ENCODE measurements around the gene NUMA1.

The NUMA1 gene

DNA sequence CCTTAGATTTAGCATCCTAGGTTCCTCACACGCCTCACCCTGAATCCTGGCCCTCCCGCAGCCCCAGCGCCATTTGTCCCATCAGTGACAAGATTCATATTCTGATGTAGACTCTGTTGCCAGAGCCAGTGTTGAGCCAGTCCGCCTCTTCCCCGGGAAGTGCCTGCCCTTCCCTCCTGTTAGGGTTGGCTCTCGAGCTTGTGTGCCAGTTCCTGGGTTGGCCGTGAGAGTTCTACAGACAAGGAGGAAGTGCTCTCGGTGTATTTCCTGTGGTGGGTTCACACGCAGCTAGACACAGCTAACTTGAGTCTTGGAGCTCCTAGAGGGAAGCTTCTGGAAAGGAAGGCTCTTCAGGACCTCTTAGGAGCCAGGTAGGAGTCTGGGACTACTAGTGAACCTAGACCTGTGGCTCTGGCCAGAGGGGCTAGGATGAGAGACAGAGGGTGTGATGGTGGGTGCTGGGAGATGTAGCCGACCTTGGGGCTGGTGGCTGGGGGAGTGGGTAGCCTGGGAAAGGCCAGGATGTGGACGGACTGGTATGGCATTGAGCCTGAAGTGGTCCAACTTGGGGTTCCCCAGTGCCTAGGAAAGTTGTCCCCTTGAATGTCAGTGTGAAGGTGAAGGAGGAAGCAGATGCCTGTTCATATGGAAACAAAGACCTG, 81.6 kb downstream of the NUMA1 start, which contains the start of gene IL18BP:
Gene IL18BP, plus strand, starts transcription at position 261 of the 662 bp plus-strand sequence. CDS start 1,076 bp downstream, outside the sequence.
- DNase-seq: no peak

DNA sequence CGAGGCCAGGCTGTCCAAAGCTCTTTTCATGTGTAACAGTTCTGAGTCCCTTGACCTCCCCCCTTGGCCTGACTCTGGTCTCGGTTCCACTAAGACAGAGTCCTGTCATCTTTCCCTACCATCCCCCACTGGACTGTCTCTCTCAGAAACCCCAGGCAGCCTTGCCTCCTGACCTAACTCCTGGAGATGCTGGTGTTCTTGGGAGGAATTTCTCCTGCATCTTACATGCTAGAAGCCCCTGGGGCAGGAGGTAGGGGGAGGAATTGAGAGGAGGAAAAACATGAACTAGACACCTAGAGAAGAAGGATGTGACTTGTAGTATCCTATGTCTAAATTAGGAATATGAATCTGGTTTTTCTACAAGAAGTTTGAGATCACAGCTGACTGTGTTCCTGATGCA, 82.3 kb downstream of the NUMA1 start:
- no peak for DNase-seq

DNA sequence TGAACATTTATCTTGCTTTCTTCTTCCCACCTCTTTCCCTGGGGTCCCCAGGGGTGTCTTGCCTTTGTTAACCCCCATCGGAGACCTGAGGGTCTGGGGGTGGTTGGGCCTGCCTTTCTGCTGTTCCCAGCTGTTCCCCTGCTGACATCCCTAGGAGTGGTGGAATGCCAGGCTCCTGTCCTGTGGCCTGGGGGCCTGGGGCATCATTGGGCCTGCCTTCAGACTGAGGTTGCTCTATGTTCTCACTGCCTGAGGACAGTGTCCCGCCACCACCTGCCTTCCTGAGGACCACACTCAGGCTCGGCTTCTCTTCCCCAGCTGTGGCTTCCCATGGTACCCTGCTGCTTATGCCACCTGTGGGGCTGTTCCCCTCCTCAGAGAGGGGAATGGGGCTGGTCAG, 82.7 kb downstream of the NUMA1 start:
- DNase-seq: no peak

DNA sequence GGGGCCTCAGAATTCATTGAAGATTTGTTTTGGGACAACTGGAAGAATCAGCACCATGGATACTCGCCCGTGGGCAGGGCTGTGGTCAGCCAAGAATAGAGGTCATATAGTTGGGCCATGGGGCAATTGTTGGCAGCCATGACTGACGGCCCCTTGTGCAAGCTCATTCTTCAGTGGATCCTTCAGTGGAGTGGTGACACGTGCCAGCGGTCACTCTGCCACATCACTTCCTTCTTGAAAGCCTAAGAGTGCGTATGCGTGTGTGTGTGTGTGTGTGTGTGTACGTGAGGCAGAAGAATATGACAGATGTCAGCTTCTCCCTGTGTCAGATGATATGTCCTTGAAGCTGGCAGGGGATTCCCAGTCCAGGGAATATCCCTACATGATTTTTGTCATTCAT, 83.4 kb downstream of the NUMA1 start:
- DNase-seq: no peak

DNA sequence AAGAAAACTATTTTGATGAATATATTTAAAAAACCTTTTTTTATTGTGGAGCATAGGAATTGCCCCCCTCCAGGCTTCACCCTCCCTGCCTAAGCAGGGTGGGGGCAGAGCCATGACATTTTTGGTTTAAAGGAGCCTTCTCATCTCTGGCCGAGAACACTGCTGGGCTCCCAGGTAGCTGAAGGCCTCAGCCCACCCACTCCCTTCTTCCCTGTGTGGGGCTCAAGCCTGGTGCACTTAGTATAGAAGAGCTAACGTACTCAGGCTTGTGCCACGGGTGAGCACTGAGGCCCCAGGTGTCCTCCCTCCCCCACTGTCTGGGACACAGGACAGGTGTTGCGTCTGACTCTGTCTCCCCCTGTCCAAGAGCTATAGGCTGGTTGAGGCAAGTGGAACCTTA, 83.8 kb downstream of the NUMA1 start:
- DNase-seq: no peak

DNA sequence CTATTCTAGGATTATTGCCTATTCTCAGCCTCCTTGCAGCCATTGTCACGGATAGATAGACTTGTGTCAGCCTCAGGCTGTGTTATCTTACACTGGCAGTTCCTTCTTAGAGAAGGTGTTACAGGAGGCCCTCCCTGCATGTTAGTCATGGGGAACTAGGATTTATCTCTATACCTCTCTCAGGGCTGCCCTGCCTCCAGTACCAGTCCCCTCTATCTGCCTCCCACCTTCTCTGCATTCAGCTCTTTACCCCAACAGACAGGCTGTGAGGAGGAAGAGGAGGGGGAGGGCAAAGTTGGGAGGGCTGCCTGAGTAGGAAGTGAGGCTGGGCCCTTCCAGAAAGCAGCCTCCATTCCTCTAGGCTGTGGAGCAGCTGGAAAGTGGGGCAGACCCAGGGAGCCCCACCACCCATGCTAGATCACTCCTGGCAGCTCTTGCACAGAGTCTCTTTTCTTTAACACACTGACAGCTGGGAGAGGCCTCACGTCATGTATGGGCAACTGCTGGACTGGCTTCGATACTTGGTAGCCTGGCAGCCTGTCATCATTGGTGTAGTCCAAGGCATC, 84.5 kb downstream of the NUMA1 start:
- no peak for DNase-seq

DNA sequence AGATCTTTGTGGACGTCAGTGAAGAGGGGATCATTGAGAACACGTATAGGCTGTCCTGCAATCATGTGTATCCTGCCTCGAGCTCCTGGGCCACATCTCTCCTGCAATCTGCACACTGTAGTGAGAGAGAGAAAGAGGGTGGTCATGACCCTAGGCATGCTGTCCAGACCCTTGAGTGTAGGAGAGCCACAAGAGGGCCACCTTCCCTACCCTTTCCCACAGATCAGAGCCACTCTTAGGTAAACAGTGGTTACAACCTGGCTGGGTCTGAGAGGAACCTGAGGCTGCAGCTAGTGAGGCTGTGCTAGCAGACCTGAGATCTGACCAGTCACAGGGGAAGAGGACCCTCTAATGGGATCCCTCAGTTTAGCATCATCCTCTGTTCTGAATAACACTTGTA, 85.6 kb downstream of the NUMA1 start:
- no peak for DNase-seq

DNA sequence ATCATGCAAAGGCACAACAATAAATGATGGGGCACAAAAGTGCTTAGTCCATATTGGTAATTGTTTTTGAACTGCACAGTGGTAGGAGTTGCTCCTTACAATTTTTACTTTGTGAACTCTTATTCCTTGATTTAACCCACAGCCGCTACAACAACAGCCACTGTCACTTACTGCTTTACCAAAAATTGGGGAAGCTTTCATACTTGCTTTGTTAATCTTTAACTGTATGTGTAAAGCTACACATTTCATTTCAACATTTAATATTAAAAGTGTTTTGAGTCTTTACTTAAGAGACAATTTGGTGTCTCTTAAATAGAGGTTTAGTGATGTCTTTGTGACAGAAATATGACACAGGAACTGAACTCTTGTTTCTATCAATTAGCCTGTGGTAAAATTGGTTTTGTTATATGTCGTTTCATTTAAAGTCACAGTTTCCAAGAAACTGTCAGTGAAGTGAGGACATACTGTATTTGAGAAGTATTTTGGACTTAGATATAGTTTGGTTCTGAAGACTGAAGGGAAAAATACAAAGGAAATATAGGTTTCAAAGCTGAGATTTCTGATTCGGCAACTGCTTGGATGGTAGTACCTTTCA, 88.1 kb downstream of the NUMA1 start:
- no peak for DNase-seq

DNA sequence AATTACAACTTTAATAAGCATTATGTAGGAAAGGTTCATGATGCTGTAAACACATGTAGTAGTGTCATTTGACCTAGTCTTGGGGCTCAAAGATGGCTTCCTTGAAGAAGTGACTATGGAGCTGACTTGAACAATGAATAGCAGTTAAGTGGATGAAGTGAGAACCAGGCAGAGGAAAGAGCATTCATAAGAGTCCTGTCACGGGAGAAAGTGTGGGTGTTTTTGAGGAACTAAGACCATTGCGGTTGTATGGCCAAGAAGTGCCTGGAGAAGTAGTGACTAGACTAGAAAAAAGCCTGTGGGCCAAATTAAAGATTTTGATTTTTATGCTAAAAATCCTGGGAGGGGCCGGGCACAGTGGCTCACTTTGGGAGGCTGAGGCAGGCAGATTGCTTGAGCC, 88.8 kb downstream of the NUMA1 start:
- DNase-seq: no peak

DNA sequence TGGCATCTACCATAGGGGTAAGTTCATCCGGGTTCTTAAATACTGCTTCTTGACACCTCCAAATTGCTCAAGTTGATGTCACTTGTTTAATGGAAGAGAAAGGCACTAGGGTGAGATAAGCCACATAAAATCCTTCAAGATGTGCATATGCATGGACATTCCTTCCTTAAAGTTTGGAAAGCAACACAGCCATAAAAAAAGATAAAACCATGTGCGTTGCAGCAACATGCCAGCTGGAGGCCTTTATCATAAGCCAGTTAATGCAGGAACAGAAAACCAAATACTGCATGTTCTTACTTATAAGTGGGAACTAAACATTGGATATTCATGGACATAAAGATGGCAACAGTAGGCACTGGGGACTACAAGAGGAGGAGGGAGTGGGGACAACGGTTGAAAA, 89.6 kb downstream of the NUMA1 start:
- DNase-seq: no peak

DNA sequence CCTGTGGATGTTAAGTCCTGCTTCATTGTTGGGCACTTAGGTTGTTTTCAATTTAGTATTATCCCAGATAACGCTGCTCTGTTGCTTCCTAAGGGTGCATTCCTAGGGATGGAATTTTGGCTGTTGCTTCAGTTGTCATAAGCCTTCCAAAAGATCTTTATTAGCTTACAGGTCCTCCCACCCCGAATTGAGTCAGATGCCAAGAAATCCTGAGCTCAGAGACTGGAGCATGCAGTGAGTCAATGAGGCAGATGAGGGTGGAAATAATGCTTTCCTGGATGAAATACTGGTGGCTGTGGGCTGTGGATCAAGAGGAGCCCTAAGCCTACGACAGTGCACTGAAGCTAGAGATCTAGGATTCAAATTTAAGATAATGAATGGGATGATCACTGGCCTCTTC, 92.3 kb downstream of the NUMA1 start:
- no peak for DNase-seq

DNA sequence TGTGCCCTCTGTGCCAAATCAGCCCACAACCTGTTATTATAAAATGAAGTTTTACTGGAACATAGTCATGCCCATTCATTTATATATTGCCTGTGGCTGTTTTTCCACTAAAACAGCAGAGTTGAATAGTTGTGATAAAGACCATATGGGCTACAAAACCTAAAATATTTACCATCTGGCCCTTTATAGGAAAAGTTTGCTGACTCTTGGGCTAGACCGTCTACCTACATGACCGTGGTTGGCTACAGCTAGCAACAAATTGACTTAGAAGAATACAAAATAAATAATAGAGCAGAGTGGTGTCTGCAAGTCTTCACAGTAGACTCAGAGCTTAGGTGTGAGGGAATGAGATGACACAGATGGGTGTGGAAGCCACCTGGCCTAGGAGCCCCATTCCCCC, 92.8 kb downstream of the NUMA1 start:
- DNase-seq: no peak

DNA sequence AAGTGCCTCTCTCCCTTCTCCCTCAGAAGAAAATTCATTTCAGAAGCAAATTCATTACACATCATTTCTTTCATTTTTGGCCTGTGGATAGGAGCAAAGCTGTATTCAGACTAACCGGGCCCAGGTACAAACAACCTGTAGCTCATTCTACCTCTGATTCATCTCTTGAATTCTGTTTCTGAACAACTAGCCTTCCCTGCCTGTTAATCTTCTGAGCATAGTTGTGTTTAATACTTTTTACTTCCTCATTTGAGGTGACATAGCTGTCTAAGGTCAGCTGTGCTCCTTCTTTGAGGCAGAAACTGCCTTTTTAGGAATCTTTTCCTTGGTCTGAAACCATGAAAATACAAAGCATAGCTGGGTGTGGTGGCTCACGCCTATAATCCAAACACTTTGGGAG, 94.2 kb downstream of the NUMA1 start:
- no peak for DNase-seq

DNA sequence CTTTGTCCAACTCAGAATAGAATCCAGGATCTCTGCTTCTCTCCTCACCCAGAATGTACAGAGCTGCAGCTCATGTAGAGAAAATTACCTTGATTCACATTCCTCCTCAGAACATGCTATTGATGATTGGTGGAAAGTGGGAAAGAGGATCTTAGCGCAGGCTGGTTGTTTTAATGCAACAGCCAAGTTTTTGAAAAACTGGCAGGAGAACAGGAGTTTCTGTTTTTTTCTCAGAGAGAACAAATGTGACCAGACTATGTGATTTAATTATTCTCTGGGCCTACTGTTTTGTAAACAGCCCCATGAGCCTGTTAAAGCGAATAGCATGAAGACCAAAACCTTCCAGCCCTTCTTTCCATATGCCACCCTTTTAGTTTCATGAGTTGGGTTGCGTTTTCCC, 100.7 kb downstream of the NUMA1 start:
- DNase-seq: no peak

DNA sequence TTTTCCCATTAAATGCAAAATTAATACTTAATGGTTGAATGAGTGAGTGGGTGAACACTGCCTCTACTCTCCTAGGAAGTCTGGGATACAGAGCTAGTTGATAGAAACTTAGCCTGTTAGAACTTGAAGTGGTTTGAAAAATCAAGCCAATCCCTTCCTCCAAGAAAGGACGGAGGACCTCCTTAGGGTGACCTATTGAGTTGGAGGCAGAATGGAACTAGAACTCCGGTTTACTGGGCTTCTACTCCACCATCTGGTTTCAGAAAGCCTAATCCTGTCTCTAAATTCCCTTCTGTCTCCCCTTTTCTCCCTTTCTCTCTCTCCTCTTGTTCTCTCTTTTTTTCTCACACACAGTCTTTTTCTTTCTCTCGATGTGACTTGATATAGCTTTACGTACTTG, 101.2 kb downstream of the NUMA1 start:
- DNase-seq: no peak

DNA sequence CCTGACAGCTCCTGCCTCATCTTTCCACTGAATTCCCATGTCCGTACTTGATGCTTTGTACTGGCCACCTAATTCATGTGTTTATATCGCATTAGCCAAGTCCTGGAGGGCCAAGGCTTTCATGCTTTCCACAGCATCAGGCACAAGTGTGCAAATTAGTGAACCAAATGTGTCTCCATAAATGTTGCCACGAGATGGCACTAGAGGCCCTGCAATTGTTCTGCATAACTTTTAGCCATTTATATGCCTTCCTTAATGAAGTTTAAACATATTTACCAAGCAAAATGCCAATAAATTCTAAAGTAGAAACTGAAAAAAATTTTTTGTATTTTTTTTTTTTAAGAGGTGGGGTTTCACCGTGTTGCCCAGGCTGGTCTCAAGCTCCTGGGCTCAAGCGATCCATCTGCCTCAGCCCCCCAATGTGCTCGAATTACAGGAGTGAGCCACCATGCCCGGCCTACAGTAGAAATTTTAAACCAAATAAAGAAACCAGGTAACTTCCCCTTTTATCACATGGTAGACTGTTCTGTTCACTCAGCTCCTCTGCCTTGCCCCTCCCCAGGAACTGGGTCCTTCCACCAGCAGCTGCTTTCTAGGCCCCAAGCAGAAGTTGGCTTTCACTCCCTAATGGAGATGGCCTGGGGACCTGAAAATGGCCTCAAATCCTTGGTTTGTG, 102.5 kb downstream of the NUMA1 start:
- no peak for DNase-seq

DNA sequence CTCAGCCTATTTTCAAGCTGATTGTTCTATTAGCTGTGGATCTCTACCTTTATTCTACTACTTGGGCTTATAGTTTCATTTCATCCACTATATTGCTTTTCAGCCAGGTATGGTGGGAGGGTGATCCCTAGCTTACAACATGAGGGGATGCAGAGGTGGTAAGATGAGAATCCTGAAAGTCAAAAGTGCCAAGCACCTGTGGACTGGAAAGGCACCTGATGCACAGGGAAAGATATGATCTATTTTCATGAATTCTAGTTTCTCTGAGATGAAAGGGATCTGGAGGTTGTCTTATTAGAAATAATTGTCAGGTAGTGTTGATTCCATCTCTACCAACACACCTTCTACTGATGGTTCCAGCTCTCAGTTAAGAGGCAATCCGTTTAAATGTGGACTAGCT, 103.3 kb downstream of the NUMA1 start:
- DNase-seq: no peak

DNA sequence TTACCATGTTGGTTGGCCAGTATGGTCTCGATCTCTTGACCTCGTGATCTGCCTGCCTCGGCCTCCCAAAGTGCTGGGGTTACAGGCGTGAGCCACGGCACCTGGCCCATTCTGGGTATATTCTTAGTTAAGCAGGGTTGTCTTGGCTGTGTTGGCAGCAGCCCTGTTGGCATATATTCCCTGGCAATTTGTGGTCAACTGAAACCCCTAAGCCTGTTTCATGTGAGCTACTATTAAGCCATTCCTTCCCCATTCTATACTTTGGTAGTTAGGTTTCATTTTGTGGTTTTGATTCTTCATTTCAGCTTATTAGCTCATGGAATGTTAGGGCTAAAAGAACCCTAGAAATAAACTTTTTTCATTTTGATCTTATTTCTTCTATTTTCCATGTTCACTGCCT, 103.8 kb downstream of the NUMA1 start:
- no peak for DNase-seq

DNA sequence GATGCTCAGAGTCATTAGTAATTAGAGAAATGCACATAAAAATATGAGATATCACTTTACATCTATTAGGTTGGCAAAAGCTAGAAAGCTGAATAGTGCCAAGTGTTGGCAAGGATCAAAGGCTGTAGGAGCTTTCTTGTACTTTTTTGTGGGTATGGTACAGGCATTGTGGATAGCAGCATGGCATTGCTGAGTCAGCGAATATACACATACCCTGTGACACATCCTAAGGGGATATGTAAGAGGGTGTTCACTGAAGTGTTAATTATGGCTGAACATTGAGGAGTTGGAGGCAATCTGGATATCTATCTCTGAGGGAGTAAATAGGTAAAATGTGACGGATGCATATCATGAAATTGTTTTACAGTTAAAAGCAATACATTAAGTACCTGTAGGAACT, 108.7 kb downstream of the NUMA1 start:
- no peak for DNase-seq

DNA sequence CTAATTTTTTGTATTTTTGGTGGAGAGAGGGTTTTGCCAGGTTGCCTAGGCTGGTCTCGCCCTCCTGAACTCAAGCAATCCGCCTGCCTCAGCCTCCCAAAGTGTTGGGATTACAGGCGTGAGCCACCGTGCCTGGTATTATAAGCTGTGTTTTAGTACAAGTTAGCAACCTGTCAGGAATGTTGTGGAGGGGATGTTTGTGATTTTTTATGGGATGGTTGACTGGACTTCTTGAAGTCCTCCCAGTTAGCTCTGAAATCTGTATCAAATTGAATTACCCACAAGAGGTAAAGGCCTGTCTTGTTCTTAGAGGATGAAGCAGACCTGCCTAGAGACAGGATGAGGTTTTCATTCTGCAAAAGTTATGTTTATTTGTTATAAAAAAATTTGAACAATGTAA, 115.7 kb downstream of the NUMA1 start:
- DNase-seq: no peak

DNA sequence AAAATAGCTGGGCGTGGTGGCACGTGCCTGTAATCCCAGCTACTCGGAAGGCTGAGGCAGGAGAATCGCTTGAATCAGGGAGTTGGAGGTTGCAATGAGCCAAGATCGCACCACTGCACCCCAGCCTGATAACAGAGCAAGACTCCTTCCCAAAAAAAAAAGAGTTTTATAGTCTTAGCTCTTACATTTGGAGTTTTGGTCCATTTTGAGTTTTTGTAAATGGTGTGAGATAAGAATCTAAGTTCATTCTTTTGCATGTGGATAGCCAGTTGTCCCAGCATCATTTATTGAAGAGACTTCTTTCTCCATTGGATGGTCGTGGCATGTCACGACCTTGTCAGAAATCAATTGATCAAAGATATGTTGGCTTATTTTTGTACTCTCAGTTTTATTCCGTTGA, 116.9 kb downstream of the NUMA1 start:
- DNase-seq: no peak

DNA sequence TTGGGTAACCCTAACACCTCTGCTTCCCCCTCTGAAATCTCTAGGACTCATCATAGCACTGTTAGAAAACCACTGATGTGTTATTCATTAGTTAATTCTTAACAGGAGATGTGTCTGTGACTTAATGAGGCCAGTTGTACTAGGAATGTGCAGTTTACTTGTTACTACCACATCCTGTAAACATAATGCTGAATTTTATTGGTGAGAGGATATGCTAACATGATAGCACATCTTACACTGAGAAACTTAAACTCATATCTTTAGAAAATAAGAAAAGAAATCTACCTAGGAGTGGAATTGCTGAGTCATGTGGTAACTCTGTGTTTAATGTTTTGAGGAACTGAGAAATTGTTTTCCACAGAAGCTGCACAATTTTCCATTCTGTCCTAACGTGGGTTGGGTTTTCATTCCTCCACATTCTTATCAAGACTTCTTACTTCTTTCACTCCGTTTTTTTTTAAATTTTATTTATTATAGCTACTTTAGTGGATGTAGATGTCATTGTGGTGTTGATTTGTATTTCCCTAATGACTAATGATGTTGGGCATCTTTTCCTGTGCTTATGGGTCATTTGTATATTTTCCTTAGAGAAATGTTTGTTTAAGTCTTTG, 117.8 kb downstream of the NUMA1 start:
- no peak for DNase-seq

DNA sequence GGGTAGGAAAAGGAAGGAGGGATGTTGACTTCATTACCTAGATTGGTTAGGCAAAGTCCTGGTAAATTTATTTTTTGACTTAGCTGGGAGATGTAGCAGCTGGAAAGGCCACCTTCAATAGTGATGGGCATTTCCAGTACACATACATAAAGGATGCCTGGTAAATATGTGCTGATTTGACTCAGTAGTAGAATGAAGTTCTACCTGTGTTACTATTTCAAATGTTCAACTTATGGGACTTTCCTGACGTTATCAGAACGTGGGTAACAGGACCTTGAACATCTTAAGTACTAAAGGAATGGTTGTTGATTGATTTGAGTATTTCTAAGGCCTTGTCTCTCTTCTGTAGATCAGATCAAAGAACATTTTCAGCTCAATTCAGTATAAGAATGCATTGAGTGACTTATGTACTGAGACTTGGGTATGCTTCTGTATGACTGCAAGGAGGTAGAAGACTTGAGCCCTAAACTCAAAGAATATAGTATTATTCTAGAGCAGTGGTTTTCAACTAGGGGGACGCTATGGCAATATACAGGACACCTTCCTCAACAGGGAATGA, 124.4 kb downstream of the NUMA1 start:
- no peak for DNase-seq
